Fibroblast of the aortic adventitia (primary cell): ENCODE measurements around the gene CPED1. TPM values are rescaled to one million over a fixed set of nuclear protein-coding genes. Genes with fewer than 3 reads are reported as not detected.
"Not testable (repeated sequence)": the region's sequence is repeated elsewhere in the genome, so short reads cannot be mapped to it uniquely, and the experiment has no call there.

Experiments
- DNase-seq: peaks from one replicate; pipeline ENCODE4 v3.0.0-alpha.2; 2010; ENCODE audit warnings: low read depth
- H3K4me3 ChIP-seq: 2 replicates; pipeline ENCODE4 v1.5.1; 2011; ENCODE audit warnings: low read depth, mild to moderate bottlenecking, control low read depth, low read length, moderate library complexity
- CTCF ChIP-seq: IDR thresholded peaks from 2 replicates; pipeline ENCODE4 v1.5.1; 2011; ENCODE audit warnings: mild to moderate bottlenecking, low read length, control low read depth, inconsistent platforms; ENCODE audit not compliant: insufficient read depth
- total RNA-seq: library from RNA; depleted of rRNA; stranded (reverse); fragments of >200 nt; gene quantifications from 2 replicates; pipeline ENCODE4 v1.2.3, GENCODE V29; 2012; ENCODE audit warnings: low replicate concordance

CPED1 gene
- total RNA-seq, 1 donor, result 119 TPM

- no peak overlapping the region for H3K4me3 ChIP-seq
- TF ChIP-seq CTCF, result no peak
- DNase-seq, result peak; percentile 67
Observed at GRCh38 chr7:120979765-120980499, 8.6 kb upstream of the CPED1 start.

GRCh38 chr7:120981117-120981516 is 7.4 kb upstream of the CPED1 start:
- no peak for TF ChIP-seq CTCF
- DNase-seq, result no peak
- no peak overlapping the region for H3K4me3 ChIP-seq

GRCh38 chr7:120981888-120982615 is 6.5 kb upstream of the CPED1 start:
- DNase-seq, result peak; percentile 68
- TF ChIP-seq CTCF, result no peak
- H3K4me3 ChIP-seq, result no peak overlapping the region

GRCh38 chr7:120983592-120983991 is 4.9 kb upstream of the CPED1 start:
- not testable (repeated sequence) for DNase-seq, H3K4me3 ChIP-seq

- no peak for DNase-seq
- TF ChIP-seq CTCF, result no peak
- H3K4me3 ChIP-seq, result no peak overlapping the region
Observed at GRCh38 chr7:120984406-120984805, 4.1 kb upstream of the CPED1 start.

GRCh38 chr7:120985130-120985758 is 3.3 kb upstream of the CPED1 start:
- H3K4me3 ChIP-seq, result no peak overlapping the region
- peak; percentile 57 for DNase-seq
- no peak for TF ChIP-seq CTCF

GRCh38 chr7:120985839-120986238 is 2.7 kb upstream of the CPED1 start:
- H3K4me3 ChIP-seq, result no peak overlapping the region
- no peak for DNase-seq
- TF ChIP-seq CTCF, result no peak
